AG09319 (cell line): ENCODE data around the gene PDE4B.

Experiments used
- DNase-seq: peaks from one replicate; pipeline ENCODE4 v3.0.0-alpha.2; 2010; ENCODE audit warnings: low read depth; ENCODE audit errors: extremely low read depth
- TF ChIP-seq, protein P1 (sequence below): IDR thresholded peaks from 2 replicates; pipeline ENCODE4 v1.5.1; 2011; ENCODE audit warnings: low read depth, mild to moderate bottlenecking, inconsistent platforms, low read length, moderate library complexity

PDE4B gene

DNA sequence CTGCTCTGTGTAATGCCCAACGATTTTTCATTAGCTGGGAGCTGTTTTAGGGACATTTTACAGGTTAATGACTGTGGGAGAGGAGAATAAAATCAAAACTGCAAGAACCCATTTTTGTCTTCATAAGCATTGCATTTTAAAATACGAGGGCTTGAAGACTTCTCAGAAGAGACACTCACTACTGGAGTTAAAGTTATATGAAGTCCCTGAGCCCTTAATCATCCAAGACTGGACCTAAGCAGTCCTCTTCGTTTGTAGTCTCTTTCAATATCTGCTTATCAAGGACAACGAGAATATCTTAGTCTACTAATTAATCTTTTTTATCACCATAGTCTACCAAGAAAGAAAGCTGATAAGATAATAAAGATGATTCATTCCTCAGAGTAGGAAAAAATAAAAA, 564.3 kb downstream of the PDE4B start:
- TF ChIP-seq, protein P1, sequence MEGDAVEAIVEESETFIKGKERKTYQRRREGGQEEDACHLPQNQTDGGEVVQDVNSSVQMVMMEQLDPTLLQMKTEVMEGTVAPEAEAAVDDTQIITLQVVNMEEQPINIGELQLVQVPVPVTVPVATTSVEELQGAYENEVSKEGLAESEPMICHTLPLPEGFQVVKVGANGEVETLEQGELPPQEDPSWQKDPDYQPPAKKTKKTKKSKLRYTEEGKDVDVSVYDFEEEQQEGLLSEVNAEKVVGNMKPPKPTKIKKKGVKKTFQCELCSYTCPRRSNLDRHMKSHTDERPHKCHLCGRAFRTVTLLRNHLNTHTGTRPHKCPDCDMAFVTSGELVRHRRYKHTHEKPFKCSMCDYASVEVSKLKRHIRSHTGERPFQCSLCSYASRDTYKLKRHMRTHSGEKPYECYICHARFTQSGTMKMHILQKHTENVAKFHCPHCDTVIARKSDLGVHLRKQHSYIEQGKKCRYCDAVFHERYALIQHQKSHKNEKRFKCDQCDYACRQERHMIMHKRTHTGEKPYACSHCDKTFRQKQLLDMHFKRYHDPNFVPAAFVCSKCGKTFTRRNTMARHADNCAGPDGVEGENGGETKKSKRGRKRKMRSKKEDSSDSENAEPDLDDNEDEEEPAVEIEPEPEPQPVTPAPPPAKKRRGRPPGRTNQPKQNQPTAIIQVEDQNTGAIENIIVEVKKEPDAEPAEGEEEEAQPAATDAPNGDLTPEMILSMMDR, result no peak
- DNase-seq, result no peak

DNA sequence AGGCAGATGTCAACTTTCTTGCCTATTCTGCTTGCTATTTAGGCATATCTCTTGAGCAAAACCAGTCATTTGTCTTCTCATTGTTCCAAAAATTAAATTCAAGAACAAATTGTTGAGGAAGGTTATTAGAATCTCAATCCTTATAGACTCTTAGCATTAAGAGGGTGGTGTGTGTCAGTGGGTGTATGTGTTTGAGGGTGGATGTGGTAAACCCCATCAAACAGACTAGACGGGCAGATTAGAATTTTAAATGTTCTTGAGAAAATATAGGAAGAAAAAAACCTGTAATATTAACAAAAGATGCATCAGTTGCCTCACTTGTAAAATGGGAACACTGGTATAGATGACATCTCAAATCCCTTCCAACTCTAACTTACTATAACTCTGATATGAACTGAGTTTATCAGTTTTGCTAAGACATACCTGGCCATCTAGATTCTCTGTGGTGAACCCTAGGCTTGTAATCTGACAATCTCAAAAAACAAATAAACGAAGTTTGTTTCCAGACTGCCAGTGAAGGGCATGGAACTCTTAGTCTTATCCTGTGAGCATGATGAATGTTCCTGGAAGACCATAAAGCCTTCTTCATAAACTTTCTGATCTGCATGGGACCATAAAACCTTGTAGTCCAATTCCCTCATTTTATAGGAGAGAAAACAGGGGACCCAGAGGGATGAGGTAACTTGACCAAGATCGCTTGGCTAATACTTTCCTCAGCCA, 564.9 kb downstream of the PDE4B start:
- TF ChIP-seq, protein P1, result no peak
- no peak for DNase-seq

DNA sequence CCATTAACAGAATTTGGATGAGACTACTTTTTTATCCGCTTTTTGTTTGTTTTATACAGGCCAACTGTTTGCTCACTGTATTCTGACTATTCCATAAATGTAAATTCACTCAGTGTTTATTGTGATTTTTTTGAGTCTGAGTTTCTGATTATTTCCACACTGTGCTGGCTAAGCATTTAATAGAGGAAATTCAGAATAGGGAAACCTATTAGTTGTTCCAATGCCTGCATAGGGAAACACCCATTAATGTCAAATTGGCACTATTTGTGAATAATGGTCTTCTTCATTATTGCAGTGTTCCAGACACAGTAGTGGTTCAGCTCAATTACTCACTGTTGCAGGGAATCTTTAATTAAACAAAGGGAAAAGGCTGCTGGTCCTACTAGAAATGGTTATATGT, 566.6 kb downstream of the PDE4B start:
- DNase-seq, result no peak
- TF ChIP-seq, protein P1, result no peak

DNA sequence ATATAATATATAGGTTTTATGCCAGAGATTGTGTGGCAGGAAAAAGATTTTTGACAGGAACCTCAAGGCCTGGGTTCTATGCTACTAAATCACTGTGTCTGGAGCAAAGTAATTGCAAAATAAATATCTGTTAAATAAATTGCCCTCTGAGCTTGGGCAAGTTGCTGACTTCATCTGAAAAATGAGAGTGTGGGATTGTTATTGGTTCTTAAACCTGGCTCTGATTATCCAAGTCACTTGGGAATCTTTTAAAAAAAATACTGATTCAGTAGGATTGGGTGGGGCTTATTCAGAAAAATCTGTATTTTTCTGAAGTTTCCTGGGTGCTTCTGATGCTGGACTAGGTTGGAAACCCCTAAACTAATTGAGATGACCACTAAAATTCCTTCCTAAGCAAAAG, 567.1 kb downstream of the PDE4B start:
- TF ChIP-seq, protein P1, result no peak

DNA sequence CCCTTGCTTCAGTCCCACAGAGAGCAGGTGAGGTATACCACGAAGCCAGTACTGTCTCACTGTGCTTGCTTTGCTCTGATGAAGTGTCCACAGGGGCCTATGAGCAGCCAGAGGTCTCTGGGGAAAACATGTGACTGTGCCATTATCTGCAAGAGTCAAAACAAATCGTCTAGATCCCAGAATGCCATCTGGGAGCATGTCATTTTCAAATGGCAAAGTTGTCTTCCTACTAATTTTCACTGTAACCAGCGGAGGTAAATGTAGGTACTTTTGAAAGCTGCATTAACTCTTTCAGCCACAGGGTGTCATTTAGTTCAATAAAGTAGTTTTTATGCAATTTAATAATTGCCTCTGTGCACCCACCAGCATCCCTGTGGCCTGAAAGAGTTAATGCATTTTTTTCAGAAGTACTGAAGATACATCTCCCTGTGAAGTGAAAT, 567.6 kb downstream of the PDE4B start:
- DNase-seq, result no peak
- TF ChIP-seq, protein P1, result no peak

More for the DNA sequence above, 567.1 kb downstream of the PDE4B start:
- no peak for DNase-seq

DNA sequence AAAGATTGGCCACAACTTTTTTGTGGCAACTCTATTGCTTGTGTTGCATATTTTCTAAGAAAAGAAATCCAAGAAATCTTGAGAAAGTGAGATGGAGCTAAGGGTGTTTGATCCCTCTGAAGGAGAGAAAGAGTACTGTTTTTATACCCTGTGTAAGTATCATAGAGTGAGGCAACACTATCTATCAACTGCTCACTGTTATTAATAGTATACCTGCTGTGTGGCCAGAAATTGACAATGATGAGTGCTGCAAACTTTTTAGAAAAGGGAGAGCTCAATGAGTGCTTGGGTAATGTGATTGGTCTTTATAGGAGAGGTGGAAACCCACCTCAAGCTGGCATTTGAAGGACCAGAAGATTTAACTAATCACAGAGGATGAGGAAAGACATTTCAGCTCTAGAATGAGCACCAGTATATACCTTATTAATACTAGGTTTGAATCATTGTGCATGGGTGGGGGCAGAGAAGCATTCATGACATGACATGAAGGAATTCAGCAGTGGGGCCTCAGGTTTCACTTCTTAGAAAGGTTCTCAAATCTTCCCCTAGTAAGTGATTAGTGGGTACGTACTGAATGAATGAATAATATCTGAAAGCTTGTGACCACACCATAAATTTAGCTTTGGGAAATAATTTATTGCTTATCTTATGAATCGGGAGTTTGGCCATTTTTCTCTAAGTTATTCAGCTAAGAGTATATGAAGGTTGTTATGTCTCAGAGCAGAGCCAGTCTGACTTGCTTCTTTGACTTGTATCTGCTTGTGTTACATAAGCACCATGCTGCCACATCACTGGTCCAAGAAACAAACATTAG, 572.1 kb downstream of the PDE4B start:
- TF ChIP-seq, protein P1, result no peak
- no peak for DNase-seq

DNA sequence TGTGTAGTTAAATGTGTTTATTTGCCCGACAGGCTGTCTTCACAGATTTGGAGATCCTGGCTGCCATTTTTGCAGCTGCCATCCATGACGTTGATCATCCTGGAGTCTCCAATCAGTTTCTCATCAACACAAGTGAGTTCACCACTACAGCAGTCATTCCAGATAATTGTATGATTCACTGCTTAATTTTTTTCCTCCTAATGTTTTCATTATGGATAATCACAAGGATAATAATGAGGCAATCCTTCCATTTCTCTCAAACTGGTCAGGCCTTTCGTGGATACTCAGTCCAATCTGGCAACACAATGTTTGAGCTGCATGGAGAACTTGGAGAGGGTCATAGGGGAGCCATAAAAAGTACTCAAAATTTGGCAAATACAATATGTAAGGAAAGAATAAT, 572.9 kb downstream of the PDE4B start:
- TF ChIP-seq, protein P1, result no peak

More for the DNA sequence above, 572.9 kb downstream of the PDE4B start:
- DNase-seq, result no peak
